ENCODE measurements around the gene HMGXB3. TPM values are rescaled to one million over a fixed set of nuclear protein-coding genes. Genes with fewer than 3 reads are reported as not detected.

Gene HMGXB3
- total RNA-seq, 4 donors from 2014 or later: 19.7 to 27.0 (median 23.9) TPM

GRCh38 chr5:150052956-150053712 is 52.6 kb downstream of the HMGXB3 start:
- Histone ChIP-seq H3K4me3 (no peak overlapping the region), H3K27me3 (no peaks in the 10 kb centered on the region), H3K36me3 (peaks cover 0 to 77% of the 10 kb centered on the region in 2 donors), H3K27ac (no peak overlapping the region), H3K4me1 (no peaks in the 10 kb centered on the region), H3K9me3 (no peaks in the 10 kb centered on the region)
- intact Hi-C loops (cut with DNase I; ENCODE audit: low total_unique reads): no loop called here
- TF ChIP-seq POLR2A (IDR thresholded peaks at IDR 0.05) (no peak), CTCF (IDR thresholded peaks at IDR 0.05 in 4 of 5, conservative IDR thresholded peaks at IDR 0.05 in 1 of 5) (no peak)
- in situ Hi-C loops (cut with MboI; ENCODE audit: low sequenced_read_pairs in 4 of 4): no loop called here
- DNase-seq (no peak), ATAC-seq (no peak)

DNA sequence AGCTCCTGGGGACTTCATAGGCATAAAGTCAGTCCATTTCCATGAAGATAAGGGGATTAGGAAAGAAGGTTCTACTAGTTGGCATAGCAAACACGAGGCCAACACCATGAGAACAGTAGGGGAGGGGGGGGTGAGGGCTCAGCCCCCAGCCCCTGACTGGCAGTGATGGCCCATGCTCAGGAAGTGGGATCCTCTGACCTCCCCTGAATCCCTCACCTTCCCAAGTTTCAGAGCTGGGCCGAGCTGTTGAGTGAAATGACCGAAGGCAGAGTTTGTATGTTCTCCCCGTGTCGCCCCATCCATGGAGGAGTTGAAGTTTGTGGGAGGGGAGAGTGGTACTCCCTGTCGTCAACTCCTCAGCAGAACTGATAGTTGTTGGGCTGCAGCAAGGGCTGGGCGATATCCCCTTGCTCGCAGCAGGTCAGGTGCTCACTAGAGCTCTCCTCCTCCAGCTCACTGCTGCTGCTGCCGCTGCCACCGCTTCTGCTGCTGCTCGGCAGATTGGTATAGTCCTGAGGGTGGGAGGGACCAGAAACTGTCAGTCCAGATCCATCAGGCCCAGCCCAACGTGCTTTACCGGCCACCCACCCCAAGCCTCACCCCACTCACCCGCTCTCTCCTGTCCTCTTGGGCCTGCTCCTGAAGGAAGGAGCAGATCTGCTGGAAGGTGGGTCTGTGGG is 53.3 kb downstream of the HMGXB3 start:
- in situ Hi-C loops (cut with MboI; ENCODE audit: low sequenced_read_pairs in 4 of 4): no loop called here
- intact Hi-C loops (cut with DNase I; ENCODE audit: low total_unique reads): no loop called here
- no peaks in the 10 kb centered on the region for H3K4me1 ChIP-seq
- H3K36me3 ChIP-seq: peaks cover 0 to 70% of the 10 kb centered on the region in 2 donors
- no peak overlapping the region for H3K27ac ChIP-seq
- no peaks in the 10 kb centered on the region for H3K9me3 ChIP-seq
- ATAC-seq: no peak
- H3K27me3 ChIP-seq: no peaks in the 10 kb centered on the region
- TF ChIP-seq POLR2A (IDR thresholded peaks at IDR 0.05): no peak
- no peak for TF ChIP-seq CTCF (IDR thresholded peaks at IDR 0.05 in 4 of 5, conservative IDR thresholded peaks at IDR 0.05 in 1 of 5)
- H3K4me3 ChIP-seq: no peak overlapping the region
- no peak for DNase-seq

DNA sequence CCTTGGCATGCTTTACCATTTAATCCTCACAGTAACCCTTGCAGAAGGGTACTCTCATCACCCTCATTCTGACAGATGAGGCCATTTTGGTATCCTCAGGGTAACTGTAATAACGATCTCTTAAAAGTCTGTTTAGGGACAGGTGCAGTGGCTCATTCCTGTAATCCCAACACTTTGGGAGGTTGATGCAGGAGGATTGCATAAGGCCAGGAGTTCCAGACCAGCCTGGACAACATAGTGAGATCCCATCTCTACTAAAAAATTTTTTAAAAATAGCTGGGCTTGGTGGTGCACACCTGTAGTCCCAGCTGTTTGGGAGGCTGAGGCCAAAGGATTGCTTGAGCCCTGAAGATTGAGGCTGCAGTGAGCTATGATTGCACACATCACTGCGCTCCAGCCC is 54.0 kb downstream of the HMGXB3 start:
- no peaks in the 10 kb centered on the region for H3K4me1 ChIP-seq
- DNase-seq: no peak
- no peaks in the 10 kb centered on the region for H3K9me3 ChIP-seq
- no peak for TF ChIP-seq CTCF (IDR thresholded peaks at IDR 0.05 in 4 of 5, conservative IDR thresholded peaks at IDR 0.05 in 1 of 5)
- TF ChIP-seq POLR2A (IDR thresholded peaks at IDR 0.05): no peak
- intact Hi-C loops (cut with DNase I; ENCODE audit: low total_unique reads) (no loop called here), in situ Hi-C loops (cut with MboI; ENCODE audit: low sequenced_read_pairs in 4 of 4) (no loop called here)
- no peak overlapping the region for H3K27ac ChIP-seq
- H3K36me3 ChIP-seq: peaks cover 0 to 63% of the 10 kb centered on the region in 2 donors
- H3K27me3 ChIP-seq: no peaks in the 10 kb centered on the region
- no peak for ATAC-seq
- H3K4me3 ChIP-seq: no peak overlapping the region

GRCh38 chr5:150055326-150056074 is 55.0 kb downstream of the HMGXB3 start:
- in situ Hi-C loops (cut with MboI; ENCODE audit: low sequenced_read_pairs in 4 of 4) (no loop called here), intact Hi-C loops (cut with DNase I; ENCODE audit: low total_unique reads) (no loop called here)
- H3K36me3 ChIP-seq: peaks cover 0 to 53% of the 10 kb centered on the region in 2 donors
- no peaks in the 10 kb centered on the region for H3K27me3 ChIP-seq
- H3K9me3 ChIP-seq: no peaks in the 10 kb centered on the region
- no peaks in the 10 kb centered on the region for H3K4me1 ChIP-seq
- ATAC-seq (no peak), DNase-seq (no peak)
- TF ChIP-seq POLR2A (IDR thresholded peaks at IDR 0.05): no peak
- no peak for TF ChIP-seq CTCF (IDR thresholded peaks at IDR 0.05 in 4 of 5, conservative IDR thresholded peaks at IDR 0.05 in 1 of 5)
- no peak overlapping the region for H3K27ac ChIP-seq
- H3K4me3 ChIP-seq: no peak overlapping the region
